Measurements from ENCODE around the gene EVX1. TPM values are rescaled to one million over a fixed set of nuclear protein-coding genes. Genes with fewer than 3 reads are reported as not detected.

The EVX1 gene
- total and polyA plus RNA-seq, 2 experiments from 2014 or later, result 0.95 to 1.1 TPM

- Histone ChIP-seq H4K20me1 (ENCODE audit: insufficient read depth, poor library complexity, severe bottlenecking) (no peaks in the 10 kb centered on the region), H2AFZ (peak overlapping the region; percentile 56), H3K4me1 (ENCODE audit: insufficient read depth) (peaks cover 8% of the 10 kb centered on the region), H3K9me2 (replicated peaks; ENCODE audit: insufficient read depth) (no peaks in the 10 kb centered on the region), H3K4me3 (peak overlapping the region; percentile 38), H3K36me3 (replicated peaks; ENCODE audit: insufficient read depth, low read depth) (no peaks in the 10 kb centered on the region), H3K9me3 (ENCODE audit: low read depth) (no peaks in the 10 kb centered on the region), H3K27ac (peak overlapping the region; percentile 52), H3K79me2 (peaks cover 11% of the 10 kb centered on the region), H3K4me2 (peak overlapping the region; percentile 96), H3K27me3 (peaks cover 97% of the 10 kb centered on the region)
- TF ChIP-seq EZH2phosphoT487 (IDR thresholded peaks at IDR 0.05; ENCODE audit: low read depth, severe bottlenecking, unreplicated experiment) (no peak), EZH2 (IDR thresholded peaks at IDR 0.05; ENCODE audit: borderline replicate concordance) (peak; percentile 5), CTCF (IDR thresholded peaks at IDR 0.05; ENCODE audit: poor library complexity) (no peak)
- DNase-seq (ENCODE audit: low spot score), result no peak
- WGBS (ENCODE audit: low lambda C conversion rate, missing lambda C conversion rate), result 3% methylated on average over 14 of the region's 14 CpGs
Observed at GRCh38 chr7:27242154-27242553, 448 bp upstream of the EVX1 start.

DNA sequence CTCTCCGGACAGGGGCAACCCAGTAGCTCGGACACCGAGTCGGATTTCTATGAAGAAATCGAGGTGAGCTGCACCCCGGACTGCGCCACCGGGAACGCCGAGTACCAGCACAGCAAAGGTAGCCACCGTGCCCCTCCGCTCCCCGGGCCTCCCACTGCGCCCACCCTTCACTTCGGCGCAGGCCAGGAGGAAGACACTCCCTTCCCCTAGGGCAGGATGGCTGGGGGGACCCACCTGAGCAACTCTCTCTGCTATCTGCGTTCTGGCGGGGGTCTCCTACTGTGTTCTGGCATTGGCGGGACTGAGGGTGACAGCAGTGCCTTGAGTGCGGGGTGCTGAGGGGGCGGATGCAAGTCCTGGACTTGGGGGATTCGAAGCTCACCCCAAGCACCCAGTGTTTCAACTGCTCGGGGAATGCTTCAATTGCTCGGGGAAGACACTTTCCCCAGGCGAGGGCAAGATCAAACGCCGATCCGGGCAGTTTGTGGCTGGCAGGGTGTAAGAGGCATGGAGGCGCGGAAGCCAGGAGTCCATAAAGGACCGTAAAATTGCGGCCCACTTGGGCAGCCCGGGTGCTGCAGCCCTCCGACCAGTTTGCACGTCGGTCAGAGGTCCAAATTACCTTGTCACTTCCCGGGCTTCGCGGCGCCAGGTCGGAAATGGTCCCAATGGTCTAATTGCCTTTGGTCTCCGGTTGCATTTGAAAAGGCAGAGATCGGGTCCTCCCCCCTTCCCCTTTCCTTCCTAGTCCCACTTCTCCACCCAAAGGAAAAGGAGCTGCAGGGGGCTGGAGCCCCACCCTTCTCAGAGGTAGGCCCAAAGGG lies 950 bp downstream of the EVX1 start:
- no peaks in the 10 kb centered on the region for H3K9me2 ChIP-seq (replicated peaks; ENCODE audit: insufficient read depth)
- 11% methylated on average over 35 of the region's 43 CpGs for WGBS (ENCODE audit: low lambda C conversion rate, missing lambda C conversion rate)

DNA sequence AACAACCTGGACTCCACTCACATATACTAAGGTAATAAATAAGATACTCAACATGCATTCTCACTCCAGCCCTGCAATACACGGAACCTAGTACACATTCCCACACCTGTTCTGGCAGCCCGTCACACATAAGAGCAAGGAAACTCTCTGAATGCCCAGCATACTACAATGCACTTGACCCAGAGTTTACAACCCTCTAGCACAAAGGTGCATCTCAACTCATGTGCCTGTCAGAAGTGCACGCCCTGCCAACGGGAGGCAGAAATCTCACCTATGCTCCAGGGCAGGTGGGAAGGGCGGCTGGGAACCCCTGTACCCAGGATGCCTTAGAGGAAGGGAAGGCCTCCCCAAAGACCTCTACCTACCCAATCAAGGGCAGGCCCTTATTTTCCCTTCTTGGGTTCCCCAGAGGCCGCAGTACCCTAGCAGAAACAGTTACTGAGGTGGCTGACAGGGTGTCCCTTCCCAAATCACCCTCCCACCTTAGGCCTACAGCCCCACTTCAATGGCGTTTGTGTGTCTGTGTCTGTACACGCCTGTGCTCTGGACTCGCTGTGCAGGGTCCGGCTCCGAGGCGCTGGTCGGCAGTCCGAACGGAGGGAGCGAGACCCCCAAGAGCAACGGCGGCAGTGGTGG lies 2.0 kb downstream of the EVX1 start:
- H3K79me2 ChIP-seq, result peaks cover 5% of the 10 kb centered on the region
- no peak overlapping the region for H3K4me3 ChIP-seq
- H2AFZ ChIP-seq, result no peak overlapping the region
- no peak for TF ChIP-seq EZH2phosphoT487 (IDR thresholded peaks at IDR 0.05; ENCODE audit: low read depth, severe bottlenecking, unreplicated experiment)
- no peak for TF ChIP-seq CTCF (IDR thresholded peaks at IDR 0.05; ENCODE audit: poor library complexity)
- no peak for TF ChIP-seq EZH2 (IDR thresholded peaks at IDR 0.05; ENCODE audit: borderline replicate concordance)
- H3K9me2 ChIP-seq (replicated peaks; ENCODE audit: insufficient read depth), result no peaks in the 10 kb centered on the region
- H3K9me3 ChIP-seq (ENCODE audit: low read depth), result no peaks in the 10 kb centered on the region
- DNase-seq (ENCODE audit: low spot score), result no peak
- no peak overlapping the region for H3K27ac ChIP-seq
- H3K36me3 ChIP-seq (replicated peaks; ENCODE audit: insufficient read depth, low read depth), result no peaks in the 10 kb centered on the region
- WGBS (ENCODE audit: low lambda C conversion rate, missing lambda C conversion rate), result 42% methylated on average over 18 of the region's 18 CpGs
- peaks cover 100% of the 10 kb centered on the region for H3K27me3 ChIP-seq
- H3K4me2 ChIP-seq, result peak overlapping the region; percentile 96
- H3K4me1 ChIP-seq (ENCODE audit: insufficient read depth), result no peaks in the 10 kb centered on the region
- no peaks in the 10 kb centered on the region for H4K20me1 ChIP-seq (ENCODE audit: insufficient read depth, poor library complexity, severe bottlenecking)

More for the DNA sequence above, 950 bp downstream of the EVX1 start:
- peak overlapping the region; percentile 52 for H3K27ac ChIP-seq
- no peaks in the 10 kb centered on the region for H3K36me3 ChIP-seq (replicated peaks; ENCODE audit: insufficient read depth, low read depth)
- peak overlapping the region; percentile 38 for H3K4me3 ChIP-seq
- H4K20me1 ChIP-seq (ENCODE audit: insufficient read depth, poor library complexity, severe bottlenecking), result no peaks in the 10 kb centered on the region
- peaks cover 8% of the 10 kb centered on the region for H3K4me1 ChIP-seq (ENCODE audit: insufficient read depth)
- no peak for DNase-seq (ENCODE audit: low spot score)
- no peaks in the 10 kb centered on the region for H3K9me3 ChIP-seq (ENCODE audit: low read depth)
- peaks cover 11% of the 10 kb centered on the region for H3K79me2 ChIP-seq
- TF ChIP-seq CTCF (IDR thresholded peaks at IDR 0.05; ENCODE audit: poor library complexity) (no peak), EZH2phosphoT487 (IDR thresholded peaks at IDR 0.05; ENCODE audit: low read depth, severe bottlenecking, unreplicated experiment) (peak; percentile 29), EZH2 (IDR thresholded peaks at IDR 0.05; ENCODE audit: borderline replicate concordance) (peak; percentile 72)
- peak overlapping the region; percentile 96 for H3K4me2 ChIP-seq
- H2AFZ ChIP-seq, result peak overlapping the region; percentile 56
- H3K27me3 ChIP-seq, result peaks cover 100% of the 10 kb centered on the region
